ENCODE measurements around the gene POLR1C. TPM values are rescaled to one million over a fixed set of nuclear protein-coding genes. Genes with fewer than 3 reads are reported as not detected.
A peak's percentile ranks its signal among the peaks of the same experiment; 100 is the strongest.

Gene POLR1C
- total RNA-seq, 1 experiment from 2014 or later, result 75.4 TPM

DNA sequence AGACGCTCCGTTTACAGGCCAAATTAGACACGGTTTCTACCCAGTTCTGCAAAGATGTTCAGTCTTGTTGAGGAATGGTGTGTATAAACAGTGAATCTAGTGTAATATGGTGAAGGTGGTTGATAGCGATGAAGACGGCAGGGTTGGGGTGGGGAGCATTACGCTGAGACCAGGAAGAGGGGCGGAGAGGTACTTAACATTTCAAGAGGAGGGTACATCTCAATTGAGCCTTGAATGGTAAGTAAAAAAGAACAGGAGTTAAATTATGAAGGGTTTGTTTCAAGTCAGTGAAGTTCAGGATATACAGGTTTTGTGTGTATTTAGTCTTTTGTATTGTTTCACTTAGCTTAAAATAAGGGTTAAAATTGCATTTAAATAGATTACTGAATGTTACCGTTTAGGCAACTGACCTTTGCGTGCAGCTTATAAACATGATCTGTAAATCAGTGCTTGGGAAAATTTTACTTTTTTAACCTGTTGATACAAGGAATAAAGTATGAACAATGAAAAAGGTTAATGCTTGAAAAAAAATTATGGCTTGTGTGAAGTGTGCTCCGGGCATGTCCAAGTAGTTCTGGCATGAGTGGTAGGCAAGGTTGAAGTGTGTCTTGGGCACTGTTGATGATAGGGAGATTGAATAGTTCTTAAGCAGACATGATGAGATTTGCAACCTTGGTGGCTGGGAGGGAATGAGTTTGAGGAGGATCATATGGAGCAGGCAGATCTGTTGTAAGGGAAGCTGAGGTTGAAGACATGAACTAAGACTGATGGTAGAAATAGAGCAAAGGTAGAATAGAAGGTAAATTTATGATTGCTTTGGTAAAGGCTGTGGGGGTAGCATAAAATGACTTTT, 842 bp downstream of the POLR1C start:
- H3K27me3 ChIP-seq (replicated peaks; ENCODE audit: insufficient read depth, low read depth, low read length, poor library complexity), result no peaks in the 10 kb centered on the region
- DNase-seq (ENCODE audit: low spot score), result no peak
- TF ChIP-seq EZH2 (IDR thresholded peaks at IDR 0.05; ENCODE audit: borderline replicate concordance, low read depth, low read length, poor library complexity, severe bottlenecking), result no peak
- TF ChIP-seq, protein P1, sequence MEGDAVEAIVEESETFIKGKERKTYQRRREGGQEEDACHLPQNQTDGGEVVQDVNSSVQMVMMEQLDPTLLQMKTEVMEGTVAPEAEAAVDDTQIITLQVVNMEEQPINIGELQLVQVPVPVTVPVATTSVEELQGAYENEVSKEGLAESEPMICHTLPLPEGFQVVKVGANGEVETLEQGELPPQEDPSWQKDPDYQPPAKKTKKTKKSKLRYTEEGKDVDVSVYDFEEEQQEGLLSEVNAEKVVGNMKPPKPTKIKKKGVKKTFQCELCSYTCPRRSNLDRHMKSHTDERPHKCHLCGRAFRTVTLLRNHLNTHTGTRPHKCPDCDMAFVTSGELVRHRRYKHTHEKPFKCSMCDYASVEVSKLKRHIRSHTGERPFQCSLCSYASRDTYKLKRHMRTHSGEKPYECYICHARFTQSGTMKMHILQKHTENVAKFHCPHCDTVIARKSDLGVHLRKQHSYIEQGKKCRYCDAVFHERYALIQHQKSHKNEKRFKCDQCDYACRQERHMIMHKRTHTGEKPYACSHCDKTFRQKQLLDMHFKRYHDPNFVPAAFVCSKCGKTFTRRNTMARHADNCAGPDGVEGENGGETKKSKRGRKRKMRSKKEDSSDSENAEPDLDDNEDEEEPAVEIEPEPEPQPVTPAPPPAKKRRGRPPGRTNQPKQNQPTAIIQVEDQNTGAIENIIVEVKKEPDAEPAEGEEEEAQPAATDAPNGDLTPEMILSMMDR (conservative IDR thresholded peaks at IDR 0.05; ENCODE audit: low read depth, low read length), result no peak
- peaks cover 63% of the 10 kb centered on the region for H3K36me3 ChIP-seq (ENCODE audit: insufficient read depth, low read length, poor library complexity, severe bottlenecking)
- H3K4me1 ChIP-seq (ENCODE audit: insufficient read depth, low read length, poor library complexity, severe bottlenecking), result peaks cover 12% of the 10 kb centered on the region
- H3K4me3 ChIP-seq (ENCODE audit: low read depth, low read length, poor library complexity, severe bottlenecking), result peak overlapping the region; percentile 89
- H3K27ac ChIP-seq (ENCODE audit: low read depth, low read length, poor library complexity, severe bottlenecking), result peak overlapping the region; percentile 88
- ChIA-PET CTCF (no interaction called here), POLR2A (ENCODE audit: low non-redundant PET) (no interaction called here)
- TSS peak; percentile 61 for BruUV-seq (replicated peaks)
- intact Hi-C loops (cut with micrococcal nuclease; ENCODE audit: unreplicated experiment), result loop anchor here (1.0 kb wide), 1 partner anchor 616 kb away; no protein-coding TSS in a partner anchor
- H3K9me3 ChIP-seq (ENCODE audit: low read depth, low read length, poor library complexity, severe bottlenecking), result no peaks in the 10 kb centered on the region

DNA sequence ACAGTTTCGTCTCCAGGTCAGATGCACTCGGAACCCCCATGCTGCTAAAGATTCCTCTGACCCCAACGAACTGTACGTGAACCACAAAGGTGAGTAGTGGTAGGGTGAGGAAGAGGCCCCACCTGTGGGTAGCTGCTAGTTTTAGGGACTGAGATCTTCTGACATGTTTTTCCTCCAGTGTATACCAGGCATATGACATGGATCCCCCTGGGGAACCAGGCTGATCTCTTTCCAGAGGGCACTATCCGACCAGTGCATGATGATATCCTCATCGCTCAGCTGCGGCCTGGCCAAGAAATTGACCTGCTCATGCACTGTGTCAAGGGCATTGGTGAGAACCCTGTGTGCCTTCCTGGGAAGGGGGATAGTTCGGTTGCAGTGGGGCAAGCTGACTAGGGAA, 3.2 kb downstream of the POLR1C start:
- H3K4me1 ChIP-seq (ENCODE audit: insufficient read depth, low read length, poor library complexity, severe bottlenecking), result peaks cover 12% of the 10 kb centered on the region
- H3K4me3 ChIP-seq (ENCODE audit: low read depth, low read length, poor library complexity, severe bottlenecking), result no peak overlapping the region
- TF ChIP-seq, protein P1 (conservative IDR thresholded peaks at IDR 0.05; ENCODE audit: low read depth, low read length), result no peak
- no peak for TF ChIP-seq EZH2 (IDR thresholded peaks at IDR 0.05; ENCODE audit: borderline replicate concordance, low read depth, low read length, poor library complexity, severe bottlenecking)
- CTCF ChIA-PET, result no interaction called here
- no peaks in the 10 kb centered on the region for H3K9me3 ChIP-seq (ENCODE audit: low read depth, low read length, poor library complexity, severe bottlenecking)
- H3K36me3 ChIP-seq (ENCODE audit: insufficient read depth, low read length, poor library complexity, severe bottlenecking), result peaks cover 66% of the 10 kb centered on the region
- no peaks in the 10 kb centered on the region for H3K27me3 ChIP-seq (replicated peaks; ENCODE audit: insufficient read depth, low read depth, low read length, poor library complexity)
- POLR2A ChIA-PET (ENCODE audit: low non-redundant PET), result no interaction called here
- BruUV-seq (replicated peaks), result no TSS peak
- intact Hi-C loops (cut with micrococcal nuclease; ENCODE audit: unreplicated experiment), result no loop called here
- H3K27ac ChIP-seq (ENCODE audit: low read depth, low read length, poor library complexity, severe bottlenecking), result no peak overlapping the region
- DNase-seq (ENCODE audit: low spot score), result no peak

DNA sequence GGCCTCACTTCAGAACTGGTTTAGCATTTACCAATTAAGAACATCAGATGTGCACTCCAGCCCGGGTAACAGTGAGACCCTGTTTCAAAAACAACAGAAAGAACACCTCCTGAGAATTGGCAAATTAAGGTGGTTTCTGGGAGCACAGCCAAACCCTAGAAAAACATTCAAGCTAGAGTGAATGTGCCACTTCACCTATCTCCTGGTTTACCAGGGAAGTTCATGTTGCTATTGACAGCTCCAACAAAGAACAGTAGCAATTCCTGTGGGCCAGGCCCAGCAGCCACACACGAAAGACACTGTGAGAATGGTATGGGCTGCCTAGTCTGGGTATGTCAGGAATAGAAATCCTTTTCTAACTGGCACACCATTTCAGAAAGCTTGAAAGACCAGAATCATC, 4.9 kb downstream of the POLR1C start:
- CTCF ChIA-PET, result no interaction called here
- H3K36me3 ChIP-seq (ENCODE audit: insufficient read depth, low read length, poor library complexity, severe bottlenecking), result peaks cover 77% of the 10 kb centered on the region

More for the DNA sequence above, 4.9 kb downstream of the POLR1C start:
- H3K9me3 ChIP-seq (ENCODE audit: low read depth, low read length, poor library complexity, severe bottlenecking), result no peaks in the 10 kb centered on the region
- POLR2A ChIA-PET (ENCODE audit: low non-redundant PET), result interaction anchor here (0.6 kb wide), 1 partner anchor 9 kb away, joined by 5 read pairs; no protein-coding TSS in a partner anchor
- H3K4me1 ChIP-seq (ENCODE audit: insufficient read depth, low read length, poor library complexity, severe bottlenecking), result no peaks in the 10 kb centered on the region
- H3K27me3 ChIP-seq (replicated peaks; ENCODE audit: insufficient read depth, low read depth, low read length, poor library complexity), result no peaks in the 10 kb centered on the region
- DNase-seq (ENCODE audit: low spot score), result no peak
- BruUV-seq (replicated peaks), result no TSS peak
- TF ChIP-seq, protein P1 (conservative IDR thresholded peaks at IDR 0.05; ENCODE audit: low read depth, low read length), result no peak
- TF ChIP-seq EZH2 (IDR thresholded peaks at IDR 0.05; ENCODE audit: borderline replicate concordance, low read depth, low read length, poor library complexity, severe bottlenecking), result no peak
- intact Hi-C loops (cut with micrococcal nuclease; ENCODE audit: unreplicated experiment), result no loop called here
- H3K27ac ChIP-seq (ENCODE audit: low read depth, low read length, poor library complexity, severe bottlenecking), result no peak overlapping the region
- no peak overlapping the region for H3K4me3 ChIP-seq (ENCODE audit: low read depth, low read length, poor library complexity, severe bottlenecking)

All from A673 (cell line).